GM12878 (cell line): ENCODE results near the gene SLC5A10. TPM values are rescaled to one million over a fixed set of nuclear protein-coding genes. Genes with fewer than 3 reads are reported as not detected.

ENCODE experiments used
- ATF7 ChIP-seq: fragments of 450-650 bp; IDR thresholded peaks from 2 replicates; pipeline ENCODE4 v1.6.1; 2016; ENCODE audit warnings: low read depth, mild to moderate bottlenecking
- CBFB ChIP-seq: IDR thresholded peaks from 2 replicates; pipeline ENCODE4 v1.6.1; 2016; ENCODE audit warnings: antibody characterized with exemption, low read depth
- CREM ChIP-seq: IDR thresholded peaks from 2 replicates; pipeline ENCODE4 v1.6.1; 2014; ENCODE audit warnings: antibody characterized with exemption, low read depth
- EGR1 ChIP-seq, 2 experiments: IDR thresholded peaks; 1 replicate in 1 of 2; 2 replicates in 1 of 2; pipeline ENCODE4 v1.6.1; 2011 to 2012; ENCODE audit warnings: low read depth in 2 of 2, low read length in 2 of 2, borderline replicate concordance in 1 of 2, mild to moderate bottlenecking in 1 of 2, moderate library complexity in 1 of 2
- IKZF2 ChIP-seq, 2 experiments: fragments of 450-650 bp; IDR thresholded peaks; 2 replicates each; pipeline ENCODE4 v1.6.1; 2017; ENCODE audit warnings: mild to moderate bottlenecking in 2 of 2, moderate library complexity in 2 of 2
- MLLT1 ChIP-seq: fragments of 450-650 bp; IDR thresholded peaks from 2 replicates; pipeline ENCODE4 v1.6.1; 2016; ENCODE audit warnings: mild to moderate bottlenecking
- PML ChIP-seq: IDR thresholded peaks from 2 replicates; pipeline ENCODE4 v1.6.1; 2012; ENCODE audit warnings: low read length, inconsistent platforms
- ZBTB33 ChIP-seq: fragments of 450-650 bp; IDR thresholded peaks from 2 replicates; pipeline ENCODE4 v1.6.1; 2017; ENCODE audit warnings: mild to moderate bottlenecking
- polyA plus RNA-seq, 11 experiments: library from polyadenylated mRNA; depleted of rRNA in 4 of 11; unstranded in 6 of 11; stranded (reverse) in 5 of 11; fragments of >200 nt; fragmentation: Nextera tagmentation in 4 of 11; fragmentation: Illumina TruSeq in 1 of 11; extraction: Ambion mirVana in 4 of 11; extraction: Trizol in 1 of 11; gene quantifications; 1 replicate in 1 of 11; 2 replicates in 10 of 11; pipeline versions ENCODE4 v1.2.1 to v1.2.3, GENCODE V29; 2011 to 2016; ENCODE audit warnings: inconsistent platforms in 2 of 11, missing spikeins in 2 of 11, low read depth in 1 of 11
- total RNA-seq, 4 experiments: library from RNA; depleted of rRNA in 3 of 4; stranded (reverse); fragments of >200 nt in 3 of 4; fragmentation: Illumina TruSeq in 1 of 4; extraction: Trizol in 1 of 4; gene quantifications; 2 replicates each; pipeline versions ENCODE4 v1.2.1 to v1.2.3, GENCODE V29; 2013 to 2021
- TF ChIP-seq, protein P1 (sequence below): fragments of 450-650 bp; IDR thresholded peaks from 2 replicates; pipeline ENCODE4 v1.6.1; 2017; ENCODE audit warnings: antibody characterized with exemption, mild to moderate bottlenecking, moderate library complexity
- TF ChIP-seq, protein P2 (sequence below): fragments of 450-650 bp; conservative IDR thresholded peaks from 2 replicates; pipeline ENCODE4 v1.6.1; 2017; ENCODE audit warnings: mild to moderate bottlenecking, moderate library complexity
- TF ChIP-seq, protein P3 (sequence below): fragments of 450-650 bp; formaldehyde crosslinking; IDR thresholded peaks from 2 replicates; pipeline ENCODE4 v1.4.0; 2022; ENCODE audit warnings: mild to moderate bottlenecking, moderate library complexity
- TF ChIP-seq, protein P4 (sequence below): fragments of 450-650 bp; IDR thresholded peaks from 2 replicates; pipeline ENCODE4 v1.6.1; 2017; ENCODE audit warnings: mild to moderate bottlenecking, moderate library complexity

SLC5A10 gene
- total and polyA plus RNA-seq, 10 of the 15 experiments (the other 5 are each of a cell fraction or from before 2014, with no cell fraction given) = under 0.01 to 0.18 (median 0.07) TPM; not detected in 4

GRCh38 chr17:19063326-19063956 lies 111.5 kb downstream of the SLC5A10 start (continued):
- TF ChIP-seq, protein P1, sequence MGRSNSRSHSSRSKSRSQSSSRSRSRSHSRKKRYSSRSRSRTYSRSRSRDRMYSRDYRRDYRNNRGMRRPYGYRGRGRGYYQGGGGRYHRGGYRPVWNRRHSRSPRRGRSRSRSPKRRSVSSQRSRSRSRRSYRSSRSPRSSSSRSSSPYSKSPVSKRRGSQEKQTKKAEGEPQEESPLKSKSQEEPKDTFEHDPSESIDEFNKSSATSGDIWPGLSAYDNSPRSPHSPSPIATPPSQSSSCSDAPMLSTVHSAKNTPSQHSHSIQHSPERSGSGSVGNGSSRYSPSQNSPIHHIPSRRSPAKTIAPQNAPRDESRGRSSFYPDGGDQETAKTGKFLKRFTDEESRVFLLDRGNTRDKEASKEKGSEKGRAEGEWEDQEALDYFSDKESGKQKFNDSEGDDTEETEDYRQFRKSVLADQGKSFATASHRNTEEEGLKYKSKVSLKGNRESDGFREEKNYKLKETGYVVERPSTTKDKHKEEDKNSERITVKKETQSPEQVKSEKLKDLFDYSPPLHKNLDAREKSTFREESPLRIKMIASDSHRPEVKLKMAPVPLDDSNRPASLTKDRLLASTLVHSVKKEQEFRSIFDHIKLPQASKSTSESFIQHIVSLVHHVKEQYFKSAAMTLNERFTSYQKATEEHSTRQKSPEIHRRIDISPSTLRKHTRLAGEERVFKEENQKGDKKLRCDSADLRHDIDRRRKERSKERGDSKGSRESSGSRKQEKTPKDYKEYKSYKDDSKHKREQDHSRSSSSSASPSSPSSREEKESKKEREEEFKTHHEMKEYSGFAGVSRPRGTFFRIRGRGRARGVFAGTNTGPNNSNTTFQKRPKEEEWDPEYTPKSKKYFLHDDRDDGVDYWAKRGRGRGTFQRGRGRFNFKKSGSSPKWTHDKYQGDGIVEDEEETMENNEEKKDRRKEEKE = peak; percentile 81
- TF ChIP-seq EGR1 (IDR thresholded peaks at IDR 0.05; ENCODE audit: borderline replicate concordance in 1 of 2, low read depth in 2 of 2, low read length in 2 of 2) (peak in 1 of 2 experiments; percentile 31; a peak in 1 of 3 replicates), ZBTB33 (0 out of 2 replicates have a peak, but pooled peaks have one; percentile 58), PML (peak; percentile 85), ATF7 (peak; percentile 66; the same call in 1 of the 2 replicates), CBFB (peak; percentile 97), IKZF2 (IDR thresholded peaks at IDR 0.05) (peak; percentile 87 to 90), MLLT1 (peak; percentile 94), CREM (peak; percentile 59; the same call in 1 of the 2 replicates)
- TF ChIP-seq, protein P2, sequence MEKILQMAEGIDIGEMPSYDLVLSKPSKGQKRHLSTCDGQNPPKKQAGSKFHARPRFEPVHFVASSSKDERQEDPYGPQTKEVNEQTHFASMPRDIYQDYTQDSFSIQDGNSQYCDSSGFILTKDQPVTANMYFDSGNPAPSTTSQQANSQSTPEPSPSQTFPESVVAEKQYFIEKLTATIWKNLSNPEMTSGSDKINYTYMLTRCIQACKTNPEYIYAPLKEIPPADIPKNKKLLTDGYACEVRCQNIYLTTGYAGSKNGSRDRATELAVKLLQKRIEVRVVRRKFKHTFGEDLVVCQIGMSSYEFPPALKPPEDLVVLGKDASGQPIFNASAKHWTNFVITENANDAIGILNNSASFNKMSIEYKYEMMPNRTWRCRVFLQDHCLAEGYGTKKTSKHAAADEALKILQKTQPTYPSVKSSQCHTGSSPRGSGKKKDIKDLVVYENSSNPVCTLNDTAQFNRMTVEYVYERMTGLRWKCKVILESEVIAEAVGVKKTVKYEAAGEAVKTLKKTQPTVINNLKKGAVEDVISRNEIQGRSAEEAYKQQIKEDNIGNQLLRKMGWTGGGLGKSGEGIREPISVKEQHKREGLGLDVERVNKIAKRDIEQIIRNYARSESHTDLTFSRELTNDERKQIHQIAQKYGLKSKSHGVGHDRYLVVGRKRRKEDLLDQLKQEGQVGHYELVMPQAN = peak; percentile 76
- TF ChIP-seq, protein P3, sequence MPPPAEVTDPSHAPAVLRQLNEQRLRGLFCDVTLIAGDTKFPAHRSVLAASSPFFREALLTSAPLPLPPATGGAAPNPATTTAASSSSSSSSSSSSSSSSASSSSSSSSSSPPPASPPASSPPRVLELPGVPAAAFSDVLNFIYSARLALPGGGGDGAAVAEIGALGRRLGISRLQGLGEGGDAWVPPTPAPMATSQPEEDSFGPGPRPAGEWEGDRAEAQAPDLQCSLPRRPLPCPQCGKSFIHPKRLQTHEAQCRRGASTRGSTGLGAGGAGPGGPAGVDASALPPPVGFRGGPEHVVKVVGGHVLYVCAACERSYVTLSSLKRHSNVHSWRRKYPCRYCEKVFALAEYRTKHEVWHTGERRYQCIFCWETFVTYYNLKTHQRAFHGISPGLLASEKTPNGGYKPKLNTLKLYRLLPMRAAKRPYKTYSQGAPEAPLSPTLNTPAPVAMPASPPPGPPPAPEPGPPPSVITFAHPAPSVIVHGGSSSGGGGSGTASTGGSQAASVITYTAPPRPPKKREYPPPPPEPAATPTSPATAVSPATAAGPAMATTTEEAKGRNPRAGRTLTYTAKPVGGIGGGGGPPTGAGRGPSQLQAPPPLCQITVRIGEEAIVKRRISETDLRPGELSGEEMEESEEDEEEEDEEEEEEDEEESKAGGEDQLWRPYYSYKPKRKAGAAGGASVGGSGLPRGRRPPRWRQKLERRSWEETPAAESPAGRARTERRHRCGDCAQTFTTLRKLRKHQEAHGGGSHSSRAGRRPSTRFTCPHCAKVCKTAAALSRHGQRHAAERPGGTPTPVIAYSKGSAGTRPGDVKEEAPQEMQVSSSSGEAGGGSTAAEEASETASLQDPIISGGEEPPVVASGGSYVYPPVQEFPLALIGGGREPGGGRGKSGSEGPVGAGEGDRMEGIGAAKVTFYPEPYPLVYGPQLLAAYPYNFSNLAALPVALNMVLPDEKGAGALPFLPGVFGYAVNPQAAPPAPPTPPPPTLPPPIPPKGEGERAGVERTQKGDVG (CRISPR knock-in tag) = peak; percentile 99
- TF ChIP-seq, protein P4, sequence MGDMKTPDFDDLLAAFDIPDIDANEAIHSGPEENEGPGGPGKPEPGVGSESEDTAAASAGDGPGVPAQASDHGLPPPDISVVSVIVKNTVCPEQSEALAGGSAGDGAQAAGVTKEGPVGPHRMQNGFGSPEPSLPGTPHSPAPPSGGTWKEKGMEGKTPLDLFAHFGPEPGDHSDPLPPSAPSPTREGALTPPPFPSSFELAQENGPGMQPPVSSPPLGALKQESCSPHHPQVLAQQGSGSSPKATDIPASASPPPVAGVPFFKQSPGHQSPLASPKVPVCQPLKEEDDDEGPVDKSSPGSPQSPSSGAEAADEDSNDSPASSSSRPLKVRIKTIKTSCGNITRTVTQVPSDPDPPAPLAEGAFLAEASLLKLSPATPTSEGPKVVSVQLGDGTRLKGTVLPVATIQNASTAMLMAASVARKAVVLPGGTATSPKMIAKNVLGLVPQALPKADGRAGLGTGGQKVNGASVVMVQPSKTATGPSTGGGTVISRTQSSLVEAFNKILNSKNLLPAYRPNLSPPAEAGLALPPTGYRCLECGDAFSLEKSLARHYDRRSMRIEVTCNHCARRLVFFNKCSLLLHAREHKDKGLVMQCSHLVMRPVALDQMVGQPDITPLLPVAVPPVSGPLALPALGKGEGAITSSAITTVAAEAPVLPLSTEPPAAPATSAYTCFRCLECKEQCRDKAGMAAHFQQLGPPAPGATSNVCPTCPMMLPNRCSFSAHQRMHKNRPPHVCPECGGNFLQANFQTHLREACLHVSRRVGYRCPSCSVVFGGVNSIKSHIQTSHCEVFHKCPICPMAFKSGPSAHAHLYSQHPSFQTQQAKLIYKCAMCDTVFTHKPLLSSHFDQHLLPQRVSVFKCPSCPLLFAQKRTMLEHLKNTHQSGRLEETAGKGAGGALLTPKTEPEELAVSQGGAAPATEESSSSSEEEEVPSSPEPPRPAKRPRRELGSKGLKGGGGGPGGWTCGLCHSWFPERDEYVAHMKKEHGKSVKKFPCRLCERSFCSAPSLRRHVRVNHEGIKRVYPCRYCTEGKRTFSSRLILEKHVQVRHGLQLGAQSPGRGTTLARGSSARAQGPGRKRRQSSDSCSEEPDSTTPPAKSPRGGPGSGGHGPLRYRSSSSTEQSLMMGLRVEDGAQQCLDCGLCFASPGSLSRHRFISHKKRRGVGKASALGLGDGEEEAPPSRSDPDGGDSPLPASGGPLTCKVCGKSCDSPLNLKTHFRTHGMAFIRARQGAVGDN = peak; percentile 100
